ENCODE results near the gene ZNF697. TPM values are rescaled to one million over a fixed set of nuclear protein-coding genes. Genes with fewer than 3 reads are reported as not detected.

Gene ZNF697
- total RNA-seq, 1 donor from 2014 or later, result 8.0 TPM

DNA sequence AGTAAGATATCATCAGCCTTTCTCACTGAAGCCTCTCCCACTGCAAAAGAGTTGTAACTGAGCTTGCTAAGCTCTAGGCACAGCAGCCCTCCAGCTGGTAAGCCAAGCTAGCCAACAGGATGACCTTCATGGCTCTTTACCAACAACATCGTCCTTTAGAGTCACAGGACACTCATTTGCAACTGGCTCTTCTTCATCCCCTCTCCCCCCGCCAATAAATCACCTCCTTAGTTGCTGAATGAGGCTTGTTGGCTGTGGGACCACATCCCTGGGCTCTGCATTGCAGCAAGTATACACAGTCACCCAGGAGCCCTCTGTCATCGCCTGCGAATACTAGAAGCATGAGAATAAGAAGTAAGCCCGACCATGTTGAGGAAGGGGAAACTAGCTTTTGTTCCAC is 16.0 kb upstream of the ZNF697 start:
- no peaks in the 10 kb centered on the region for H3K36me3 Mint-ChIP-seq (ENCODE audit: unreplicated experiment)
- H3K4me3 Mint-ChIP-seq (ENCODE audit: unreplicated experiment), result no peak overlapping the region
- peaks cover 7% of the 10 kb centered on the region for H3K4me1 Mint-ChIP-seq (ENCODE audit: unreplicated experiment)
- no peak overlapping the region for H3K27ac Mint-ChIP-seq (ENCODE audit: unreplicated experiment)
- DNase-seq (ENCODE audit: extremely low spot score, unreplicated experiment), result no peak
- TF ChIP-seq, protein P1, sequence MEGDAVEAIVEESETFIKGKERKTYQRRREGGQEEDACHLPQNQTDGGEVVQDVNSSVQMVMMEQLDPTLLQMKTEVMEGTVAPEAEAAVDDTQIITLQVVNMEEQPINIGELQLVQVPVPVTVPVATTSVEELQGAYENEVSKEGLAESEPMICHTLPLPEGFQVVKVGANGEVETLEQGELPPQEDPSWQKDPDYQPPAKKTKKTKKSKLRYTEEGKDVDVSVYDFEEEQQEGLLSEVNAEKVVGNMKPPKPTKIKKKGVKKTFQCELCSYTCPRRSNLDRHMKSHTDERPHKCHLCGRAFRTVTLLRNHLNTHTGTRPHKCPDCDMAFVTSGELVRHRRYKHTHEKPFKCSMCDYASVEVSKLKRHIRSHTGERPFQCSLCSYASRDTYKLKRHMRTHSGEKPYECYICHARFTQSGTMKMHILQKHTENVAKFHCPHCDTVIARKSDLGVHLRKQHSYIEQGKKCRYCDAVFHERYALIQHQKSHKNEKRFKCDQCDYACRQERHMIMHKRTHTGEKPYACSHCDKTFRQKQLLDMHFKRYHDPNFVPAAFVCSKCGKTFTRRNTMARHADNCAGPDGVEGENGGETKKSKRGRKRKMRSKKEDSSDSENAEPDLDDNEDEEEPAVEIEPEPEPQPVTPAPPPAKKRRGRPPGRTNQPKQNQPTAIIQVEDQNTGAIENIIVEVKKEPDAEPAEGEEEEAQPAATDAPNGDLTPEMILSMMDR (IDR thresholded peaks at IDR 0.05), result no peak
- H3K9me3 Mint-ChIP-seq (ENCODE audit: unreplicated experiment), result no peaks in the 10 kb centered on the region
- H3K27me3 Mint-ChIP-seq (ENCODE audit: unreplicated experiment), result peaks cover 39% of the 10 kb centered on the region

DNA sequence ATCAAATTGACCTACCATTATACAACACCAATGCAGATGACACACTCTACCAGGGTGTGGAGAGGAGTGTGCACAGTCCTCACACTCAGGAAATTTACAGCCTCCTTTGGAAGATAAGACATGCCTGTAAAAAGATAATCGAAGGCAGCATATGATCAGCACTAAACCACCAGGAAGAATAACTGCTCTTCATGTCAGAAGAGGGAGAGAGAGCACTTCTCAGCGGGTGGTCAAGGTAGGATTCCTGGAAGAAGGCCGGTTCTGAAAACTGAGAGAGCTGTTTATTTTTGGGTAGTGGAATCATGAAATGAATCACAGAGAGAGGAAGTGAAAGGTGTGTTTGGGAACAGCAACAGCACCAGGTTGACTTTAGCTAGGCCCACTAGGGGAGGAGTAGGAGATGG is 14.0 kb upstream of the ZNF697 start:
- H3K27me3 Mint-ChIP-seq (ENCODE audit: unreplicated experiment), result peaks cover 39% of the 10 kb centered on the region
- H3K27ac Mint-ChIP-seq (ENCODE audit: unreplicated experiment), result no peak overlapping the region
- TF ChIP-seq, protein P1 (IDR thresholded peaks at IDR 0.05), result no peak
- no peaks in the 10 kb centered on the region for H3K36me3 Mint-ChIP-seq (ENCODE audit: unreplicated experiment)
- H3K4me3 Mint-ChIP-seq (ENCODE audit: unreplicated experiment), result no peak overlapping the region
- H3K9me3 Mint-ChIP-seq (ENCODE audit: unreplicated experiment), result no peaks in the 10 kb centered on the region
- no peak for DNase-seq (ENCODE audit: extremely low spot score, unreplicated experiment)
- H3K4me1 Mint-ChIP-seq (ENCODE audit: unreplicated experiment), result peaks cover 7% of the 10 kb centered on the region

DNA sequence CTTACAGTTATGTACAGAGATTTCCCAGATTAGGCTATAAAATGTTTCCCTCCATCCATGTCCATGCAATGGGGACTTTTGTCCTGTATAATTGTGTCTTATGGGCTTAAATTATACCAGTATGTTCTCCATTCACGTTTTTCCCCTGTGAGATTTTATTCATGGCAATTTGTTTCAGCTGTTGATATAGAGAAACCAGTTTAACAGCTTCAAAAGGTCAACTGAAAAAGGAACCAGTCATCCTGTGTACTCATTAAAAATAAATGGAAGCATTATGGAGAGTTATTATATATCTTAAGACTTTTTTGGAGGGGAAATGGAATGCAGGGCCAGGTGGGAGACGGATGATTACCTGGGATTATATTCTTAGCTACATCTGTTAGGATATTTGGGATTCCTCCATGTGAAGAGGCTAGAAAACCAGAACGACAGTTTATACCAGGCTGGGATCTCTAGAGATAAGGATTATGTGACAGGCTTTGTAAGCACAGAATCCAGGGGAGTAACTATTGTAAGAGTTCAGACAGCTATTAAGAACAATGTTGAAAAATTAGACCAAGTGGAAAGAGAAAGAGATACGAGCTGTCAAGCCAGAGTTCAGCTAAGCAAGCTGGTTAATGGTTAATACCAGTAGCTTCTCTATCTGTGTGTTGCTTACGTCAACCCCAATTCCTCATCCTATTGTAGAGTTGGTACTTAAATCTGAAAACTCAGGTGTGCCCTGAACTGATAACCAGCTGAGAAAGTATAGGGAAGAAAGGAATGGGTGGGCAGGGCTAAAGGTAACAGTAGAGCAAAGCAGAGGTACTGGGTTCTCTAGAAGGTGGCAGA is 12.4 kb upstream of the ZNF697 start:
- H3K36me3 Mint-ChIP-seq (ENCODE audit: unreplicated experiment), result no peaks in the 10 kb centered on the region
- H3K27me3 Mint-ChIP-seq (ENCODE audit: unreplicated experiment), result peaks cover 28% of the 10 kb centered on the region
- no peak for DNase-seq (ENCODE audit: extremely low spot score, unreplicated experiment)
- H3K27ac Mint-ChIP-seq (ENCODE audit: unreplicated experiment), result no peak overlapping the region
- TF ChIP-seq, protein P1 (IDR thresholded peaks at IDR 0.05), result no peak
- H3K4me1 Mint-ChIP-seq (ENCODE audit: unreplicated experiment), result peaks cover 10% of the 10 kb centered on the region
- no peak overlapping the region for H3K4me3 Mint-ChIP-seq (ENCODE audit: unreplicated experiment)
- no peaks in the 10 kb centered on the region for H3K9me3 Mint-ChIP-seq (ENCODE audit: unreplicated experiment)

DNA sequence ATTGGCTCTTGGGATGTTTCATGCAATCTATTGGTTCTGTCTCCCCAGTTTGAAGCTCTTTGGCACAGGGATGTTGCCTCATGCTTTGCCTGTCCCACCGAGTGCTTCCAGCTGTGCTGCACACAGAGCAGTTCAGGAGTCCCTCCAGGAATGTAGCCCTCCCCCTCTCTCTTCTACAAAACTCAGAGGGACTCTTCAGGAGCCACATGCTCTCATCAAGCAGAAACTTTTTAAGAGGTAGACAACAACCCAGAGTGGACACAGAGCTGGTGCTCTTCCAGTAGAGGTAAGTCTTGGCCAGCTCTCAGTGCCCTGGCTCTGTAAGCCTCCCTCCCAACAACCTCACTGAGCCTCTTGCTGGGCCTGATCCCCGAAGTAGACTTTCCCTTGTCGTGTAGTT is 11.6 kb upstream of the ZNF697 start:
- DNase-seq (ENCODE audit: extremely low spot score, unreplicated experiment), result no peak
- Mint-ChIP-seq H3K27me3 (ENCODE audit: unreplicated experiment) (peaks cover 23% of the 10 kb centered on the region), H3K4me1 (ENCODE audit: unreplicated experiment) (peaks cover 18% of the 10 kb centered on the region), H3K9me3 (ENCODE audit: unreplicated experiment) (no peaks in the 10 kb centered on the region), H3K27ac (ENCODE audit: unreplicated experiment) (no peak overlapping the region), H3K36me3 (ENCODE audit: unreplicated experiment) (no peaks in the 10 kb centered on the region), H3K4me3 (ENCODE audit: unreplicated experiment) (no peak overlapping the region)
- TF ChIP-seq, protein P1 (IDR thresholded peaks at IDR 0.05), result no peak

DNA sequence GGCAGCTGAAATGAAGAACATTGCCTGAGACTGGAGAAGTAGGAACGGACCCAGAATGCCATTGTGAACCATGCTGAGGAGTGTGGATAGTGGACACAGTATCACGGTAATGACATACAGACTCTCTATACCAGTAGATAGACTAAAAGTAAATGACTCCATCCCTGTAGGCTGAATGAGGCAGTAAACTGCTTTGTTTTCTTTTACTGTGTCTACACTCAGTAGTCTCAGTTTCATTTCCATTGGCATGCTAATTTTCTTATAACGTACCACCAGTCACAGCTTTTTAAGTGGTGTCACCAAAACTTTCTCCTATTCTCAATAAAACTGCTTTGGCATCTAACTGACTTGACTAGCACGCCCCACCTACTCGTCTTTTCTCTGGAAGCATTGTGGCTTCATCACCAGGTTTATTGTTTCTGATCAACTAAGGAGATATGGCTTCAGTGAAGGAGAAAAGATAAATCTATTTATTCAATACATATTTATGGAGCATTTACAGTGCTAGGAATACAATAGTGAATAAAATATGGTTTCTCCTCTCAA is 8.4 kb upstream of the ZNF697 start:
- Mint-ChIP-seq H3K27ac (ENCODE audit: unreplicated experiment) (no peak overlapping the region), H3K4me3 (ENCODE audit: unreplicated experiment) (no peak overlapping the region), H3K36me3 (ENCODE audit: unreplicated experiment) (no peaks in the 10 kb centered on the region), H3K27me3 (ENCODE audit: unreplicated experiment) (peaks cover 23% of the 10 kb centered on the region), H3K9me3 (ENCODE audit: unreplicated experiment) (no peaks in the 10 kb centered on the region), H3K4me1 (ENCODE audit: unreplicated experiment) (peaks cover 27% of the 10 kb centered on the region)
- no peak for DNase-seq (ENCODE audit: extremely low spot score, unreplicated experiment)
- TF ChIP-seq, protein P1 (IDR thresholded peaks at IDR 0.05), result no peak
